Measurements from ENCODE around the gene MYO9B. TPM values are rescaled to one million over a fixed set of nuclear protein-coding genes. Genes with fewer than 3 reads are reported as not detected.

The MYO9B gene
- total and polyA plus RNA-seq, 9 of the 15 experiments (the other 6 are each of a cell fraction or from before 2014, with no cell fraction given), result 2.4 to 77.6 (median 23.0) TPM

- TF ChIP-seq ZNF584 (CRISPR knock-in tag; IDR thresholded peaks at IDR 0.05; ENCODE audit: low read depth), result no peak
These were observed 12.1 kb upstream of the MYO9B start (continued) for GRCh38 chr19:17063428-17063827.

- intact Hi-C loops (cut with micrococcal nuclease) (no loop called here), in situ Hi-C loops (cut with MboI) (loop anchor here (10.0 kb wide), 1 partner anchor 316 kb away; no protein-coding TSS in a partner anchor)
- FAIRE-seq (no peak), ATAC-seq (0 out of 3 replicates have a peak, but pooled peaks have one; percentile 8), DNase-seq (ENCODE audit: extremely low read depth in 1 of 4, low spot score in 3 of 4) (no peak)
- POLR2A ChIA-PET, result interaction anchor here (0.8 to 1.5 kb wide), 2 partner anchors 13 to 27 kb away, joined by 3 read pairs; no protein-coding TSS in a partner anchor
- TF ChIP-seq ZNF174 (CRISPR knock-in tag; IDR thresholded peaks at IDR 0.05) (no peak), ZNF274 (IDR thresholded peaks at IDR 0.05; ENCODE audit: borderline replicate concordance, low read depth, low read length) (no peak), PRMT5 (CRISPR knock-in tag; IDR thresholded peaks at IDR 0.05) (no peak), ZNF140 (CRISPR knock-in tag; IDR thresholded peaks at IDR 0.05) (no peak), ELK1 (CRISPR knock-in tag; IDR thresholded peaks at IDR 0.05) (no peak), ZKSCAN8 (CRISPR knock-in tag; IDR thresholded peaks at IDR 0.05) (peak; percentile 83), E2F5 (CRISPR knock-in tag; IDR thresholded peaks at IDR 0.05) (no peak), U2AF1 (optimal IDR thresholded peaks at IDR 0.05; ENCODE audit: low read depth, low read length) (no peak), NFXL1 (CRISPR knock-in tag; IDR thresholded peaks at IDR 0.05) (no peak), CTCF (IDR thresholded peaks at IDR 0.05 in 2 of 3, conservative IDR thresholded peaks at IDR 0.05 in 1 of 3; ENCODE audit: insufficient read depth in 2 of 3, low read depth in 1 of 3, low read length in 3 of 3) (peak in 1 of 3 experiments; percentile 18; a peak in 2 of 6 replicates)
- Histone ChIP-seq H3K4me2 (ENCODE audit: insufficient read depth, low read length) (no peak overlapping the region), H3K4me1 (replicated peaks in 1 of 2; ENCODE audit: control insufficient read depth in 2 of 2, insufficient read depth in 2 of 2, low read length in 2 of 2) (peaks cover 7 to 9% of the 10 kb centered on the region in 2 experiments; a peak in 4 of 5 replicates), H3K27ac (ENCODE audit: extremely low read depth, low read depth, low read length) (no peak overlapping the region), H3K9ac (ENCODE audit: insufficient read depth in 1 of 2, low read depth in 2 of 2, low read length in 2 of 2) (no peak overlapping the region), H3K9me1 (ENCODE audit: control insufficient read depth, insufficient read depth, low read length) (peaks cover 3% of the 10 kb centered on the region), H2AFZ (ENCODE audit: low read depth, low read length) (no peak overlapping the region), H3K27me3 (ENCODE audit: control insufficient read depth in 2 of 2, insufficient read depth in 2 of 2, low read length in 2 of 2) (no peaks in the 10 kb centered on the region), H3K4me3 (no peak overlapping the region), H3K36me3 (ENCODE audit: control insufficient read depth, insufficient read depth, low read length) (peaks cover 86% of the 10 kb centered on the region), H4K20me1 (replicated peaks; ENCODE audit: control insufficient read depth, insufficient read depth, low read length) (0 out of 2 replicates have a peak, but pooled peaks cover 5% of the 10 kb centered on the region), H3K79me2 (ENCODE audit: control insufficient read depth, insufficient read depth, low read length) (peaks cover 73% of the 10 kb centered on the region), H3K9me3 (replicated peaks; ENCODE audit: control insufficient read depth, insufficient read depth, low read depth, low read length) (no peaks in the 10 kb centered on the region)
- CTCF ChIA-PET (ENCODE audit: low intra/inter-chr PET ratio), result no interaction called here
- WGBS (ENCODE audit: insufficient coverage, low coverage, missing lambda C conversion rate), result 91% methylated on average over 5 of the region's 9 CpGs
- no TSS peak for BruUV-seq (replicated peaks)
These were observed 6.4 kb upstream of the MYO9B start for GRCh38 chr19:17069193-17069592.
